Measurements from ENCODE around the gene MDC1. TPM values are rescaled to one million over a fixed set of nuclear protein-coding genes. Genes with fewer than 3 reads are reported as not detected.
A peak's percentile ranks its signal among the peaks of the same experiment; 100 is the strongest.

The MDC1 gene, protein sequence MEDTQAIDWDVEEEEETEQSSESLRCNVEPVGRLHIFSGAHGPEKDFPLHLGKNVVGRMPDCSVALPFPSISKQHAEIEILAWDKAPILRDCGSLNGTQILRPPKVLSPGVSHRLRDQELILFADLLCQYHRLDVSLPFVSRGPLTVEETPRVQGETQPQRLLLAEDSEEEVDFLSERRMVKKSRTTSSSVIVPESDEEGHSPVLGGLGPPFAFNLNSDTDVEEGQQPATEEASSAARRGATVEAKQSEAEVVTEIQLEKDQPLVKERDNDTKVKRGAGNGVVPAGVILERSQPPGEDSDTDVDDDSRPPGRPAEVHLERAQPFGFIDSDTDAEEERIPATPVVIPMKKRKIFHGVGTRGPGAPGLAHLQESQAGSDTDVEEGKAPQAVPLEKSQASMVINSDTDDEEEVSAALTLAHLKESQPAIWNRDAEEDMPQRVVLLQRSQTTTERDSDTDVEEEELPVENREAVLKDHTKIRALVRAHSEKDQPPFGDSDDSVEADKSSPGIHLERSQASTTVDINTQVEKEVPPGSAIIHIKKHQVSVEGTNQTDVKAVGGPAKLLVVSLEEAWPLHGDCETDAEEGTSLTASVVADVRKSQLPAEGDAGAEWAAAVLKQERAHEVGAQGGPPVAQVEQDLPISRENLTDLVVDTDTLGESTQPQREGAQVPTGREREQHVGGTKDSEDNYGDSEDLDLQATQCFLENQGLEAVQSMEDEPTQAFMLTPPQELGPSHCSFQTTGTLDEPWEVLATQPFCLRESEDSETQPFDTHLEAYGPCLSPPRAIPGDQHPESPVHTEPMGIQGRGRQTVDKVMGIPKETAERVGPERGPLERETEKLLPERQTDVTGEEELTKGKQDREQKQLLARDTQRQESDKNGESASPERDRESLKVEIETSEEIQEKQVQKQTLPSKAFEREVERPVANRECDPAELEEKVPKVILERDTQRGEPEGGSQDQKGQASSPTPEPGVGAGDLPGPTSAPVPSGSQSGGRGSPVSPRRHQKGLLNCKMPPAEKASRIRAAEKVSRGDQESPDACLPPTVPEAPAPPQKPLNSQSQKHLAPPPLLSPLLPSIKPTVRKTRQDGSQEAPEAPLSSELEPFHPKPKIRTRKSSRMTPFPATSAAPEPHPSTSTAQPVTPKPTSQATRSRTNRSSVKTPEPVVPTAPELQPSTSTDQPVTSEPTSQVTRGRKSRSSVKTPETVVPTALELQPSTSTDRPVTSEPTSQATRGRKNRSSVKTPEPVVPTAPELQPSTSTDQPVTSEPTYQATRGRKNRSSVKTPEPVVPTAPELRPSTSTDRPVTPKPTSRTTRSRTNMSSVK (N-terminal part only)
- total RNA-seq (2014; rRNA removed; shearing (Covaris generic)): 28.9 and 32.7 TPM in 2 replicates
- 17.2 and 19.7 TPM in 2 replicates for polyA plus RNA-seq (2016; fragmentation: Nextera tagmentation; extraction: Ambion mirVana)
- long read RNA-seq, partial matches to known transcripts: 3 of 5 reads
- long read RNA-seq, other reads (novel, unspliced or antisense): 2 of 5 reads

DNA sequence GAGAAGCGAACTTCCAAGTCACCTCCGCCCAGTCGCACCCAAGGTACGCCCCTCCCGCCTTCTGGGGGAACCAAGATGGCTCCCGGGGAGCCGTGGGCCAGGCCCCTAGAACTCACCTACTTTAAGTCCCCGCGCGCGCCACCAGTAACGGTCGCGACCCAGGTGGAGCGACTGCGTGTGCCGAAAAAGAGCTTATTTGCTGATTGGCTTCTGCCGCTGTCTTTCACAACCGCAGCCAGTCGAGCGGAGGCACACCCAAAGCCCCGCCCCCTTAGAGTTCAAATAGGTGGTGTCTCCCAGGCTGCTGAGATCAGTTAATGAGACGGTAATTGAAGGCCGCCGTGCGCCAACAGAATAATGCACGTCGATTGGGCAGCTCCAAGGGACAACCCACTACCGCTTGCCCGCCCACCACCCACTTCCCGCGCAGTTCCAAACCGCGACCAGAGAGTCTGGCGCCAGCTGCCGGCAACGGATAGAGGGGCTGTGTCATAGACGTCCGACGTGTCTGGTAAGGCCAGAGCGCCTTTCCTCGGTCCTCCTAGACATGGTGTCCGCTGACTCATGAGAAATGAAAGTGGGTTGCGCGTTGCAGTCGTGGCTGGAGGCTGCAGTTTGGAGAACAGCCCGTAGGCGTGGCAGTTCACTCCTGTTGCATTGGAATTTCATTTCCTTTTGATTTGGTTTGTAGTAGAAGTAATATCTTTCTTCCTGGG, at the start of gene MDC1:
Gene MDC1 (minus strand): TSS at position 153 of the 716 bp plus-strand sequence. CDS start 2,106 bp downstream, outside the sequence.
- ATAC-seq: peak; percentile 76
- TF ChIP-seq, protein P1, sequence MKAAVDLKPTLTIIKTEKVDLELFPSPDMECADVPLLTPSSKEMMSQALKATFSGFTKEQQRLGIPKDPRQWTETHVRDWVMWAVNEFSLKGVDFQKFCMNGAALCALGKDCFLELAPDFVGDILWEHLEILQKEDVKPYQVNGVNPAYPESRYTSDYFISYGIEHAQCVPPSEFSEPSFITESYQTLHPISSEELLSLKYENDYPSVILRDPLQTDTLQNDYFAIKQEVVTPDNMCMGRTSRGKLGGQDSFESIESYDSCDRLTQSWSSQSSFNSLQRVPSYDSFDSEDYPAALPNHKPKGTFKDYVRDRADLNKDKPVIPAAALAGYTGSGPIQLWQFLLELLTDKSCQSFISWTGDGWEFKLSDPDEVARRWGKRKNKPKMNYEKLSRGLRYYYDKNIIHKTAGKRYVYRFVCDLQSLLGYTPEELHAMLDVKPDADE (IDR thresholded peaks at IDR 0.05): peak; percentile 80
- TF ChIP-seq ZNF114 (CRISPR knock-in tag; IDR thresholded peaks at IDR 0.05): no peak
- no peak for TF ChIP-seq NANOG (IDR thresholded peaks at IDR 0.05; ENCODE audit: borderline replicate concordance)
- TF ChIP-seq, protein P2, sequence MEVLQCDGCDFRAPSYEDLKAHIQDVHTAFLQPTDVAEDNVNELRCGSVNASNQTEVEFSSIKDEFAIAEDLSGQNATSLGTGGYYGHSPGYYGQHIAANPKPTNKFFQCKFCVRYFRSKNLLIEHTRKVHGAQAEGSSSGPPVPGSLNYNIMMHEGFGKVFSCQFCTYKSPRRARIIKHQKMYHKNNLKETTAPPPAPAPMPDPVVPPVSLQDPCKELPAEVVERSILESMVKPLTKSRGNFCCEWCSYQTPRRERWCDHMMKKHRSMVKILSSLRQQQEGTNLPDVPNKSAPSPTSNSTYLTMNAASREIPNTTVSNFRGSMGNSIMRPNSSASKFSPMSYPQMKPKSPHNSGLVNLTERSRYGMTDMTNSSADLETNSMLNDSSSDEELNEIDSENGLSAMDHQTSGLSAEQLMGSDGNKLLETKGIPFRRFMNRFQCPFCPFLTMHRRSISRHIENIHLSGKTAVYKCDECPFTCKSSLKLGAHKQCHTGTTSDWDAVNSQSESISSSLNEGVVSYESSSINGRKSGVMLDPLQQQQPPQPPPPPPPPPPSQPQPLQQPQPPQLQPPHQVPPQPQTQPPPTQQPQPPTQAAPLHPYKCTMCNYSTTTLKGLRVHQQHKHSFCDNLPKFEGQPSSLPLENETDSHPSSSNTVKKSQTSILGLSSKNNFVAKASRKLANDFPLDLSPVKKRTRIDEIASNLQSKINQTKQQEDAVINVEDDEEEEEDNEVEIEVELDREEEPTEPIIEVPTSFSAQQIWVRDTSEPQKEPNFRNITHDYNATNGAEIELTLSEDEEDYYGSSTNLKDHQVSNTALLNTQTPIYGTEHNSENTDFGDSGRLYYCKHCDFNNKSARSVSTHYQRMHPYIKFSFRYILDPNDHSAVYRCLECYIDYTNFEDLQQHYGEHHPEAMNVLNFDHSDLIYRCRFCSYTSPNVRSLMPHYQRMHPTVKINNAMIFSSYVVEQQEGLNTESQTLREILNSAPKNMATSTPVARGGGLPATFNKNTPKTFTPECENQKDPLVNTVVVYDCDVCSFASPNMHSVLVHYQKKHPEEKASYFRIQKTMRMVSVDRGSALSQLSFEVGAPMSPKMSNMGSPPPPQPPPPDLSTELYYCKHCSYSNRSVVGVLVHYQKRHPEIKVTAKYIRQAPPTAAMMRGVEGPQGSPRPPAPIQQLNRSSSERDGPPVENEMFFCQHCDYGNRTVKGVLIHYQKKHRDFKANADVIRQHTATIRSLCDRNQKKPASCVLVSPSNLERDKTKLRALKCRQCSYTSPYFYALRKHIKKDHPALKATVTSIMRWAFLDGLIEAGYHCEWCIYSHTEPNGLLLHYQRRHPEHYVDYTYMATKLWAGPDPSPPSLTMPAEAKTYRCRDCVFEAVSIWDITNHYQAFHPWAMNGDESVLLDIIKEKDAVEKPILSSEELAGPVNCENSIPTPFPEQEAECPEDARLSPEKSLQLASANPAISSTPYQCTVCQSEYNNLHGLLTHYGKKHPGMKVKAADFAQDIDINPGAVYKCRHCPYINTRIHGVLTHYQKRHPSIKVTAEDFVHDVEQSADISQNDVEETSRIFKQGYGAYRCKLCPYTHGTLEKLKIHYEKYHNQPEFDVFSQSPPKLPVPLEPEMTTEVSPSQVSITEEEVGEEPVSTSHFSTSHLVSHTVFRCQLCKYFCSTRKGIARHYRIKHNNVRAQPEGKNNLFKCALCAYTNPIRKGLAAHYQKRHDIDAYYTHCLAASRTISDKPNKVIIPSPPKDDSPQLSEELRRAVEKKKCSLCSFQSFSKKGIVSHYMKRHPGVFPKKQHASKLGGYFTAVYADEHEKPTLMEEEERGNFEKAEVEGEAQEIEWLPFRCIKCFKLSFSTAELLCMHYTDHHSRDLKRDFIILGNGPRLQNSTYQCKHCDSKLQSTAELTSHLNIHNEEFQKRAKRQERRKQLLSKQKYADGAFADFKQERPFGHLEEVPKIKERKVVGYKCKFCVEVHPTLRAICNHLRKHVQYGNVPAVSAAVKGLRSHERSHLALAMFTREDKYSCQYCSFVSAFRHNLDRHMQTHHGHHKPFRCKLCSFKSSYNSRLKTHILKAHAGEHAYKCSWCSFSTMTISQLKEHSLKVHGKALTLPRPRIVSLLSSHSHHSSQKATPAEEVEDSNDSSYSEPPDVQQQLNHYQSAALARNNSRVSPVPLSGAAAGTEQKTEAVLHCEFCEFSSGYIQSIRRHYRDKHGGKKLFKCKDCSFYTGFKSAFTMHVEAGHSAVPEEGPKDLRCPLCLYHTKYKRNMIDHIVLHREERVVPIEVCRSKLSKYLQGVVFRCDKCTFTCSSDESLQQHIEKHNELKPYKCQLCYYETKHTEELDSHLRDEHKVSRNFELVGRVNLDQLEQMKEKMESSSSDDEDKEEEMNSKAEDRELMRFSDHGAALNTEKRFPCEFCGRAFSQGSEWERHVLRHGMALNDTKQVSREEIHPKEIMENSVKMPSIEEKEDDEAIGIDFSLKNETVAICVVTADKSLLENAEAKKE (CRISPR knock-in tag; IDR thresholded peaks at IDR 0.05): no peak
- TF ChIP-seq CREB1 (CRISPR knock-in tag; IDR thresholded peaks at IDR 0.05; ENCODE audit: low read depth): peak; percentile 85
- TF ChIP-seq EZH2 (IDR thresholded peaks at IDR 0.05; ENCODE audit: low read depth, unreplicated experiment): no peak
- no peak for TF ChIP-seq ZNF331 (CRISPR knock-in tag; IDR thresholded peaks at IDR 0.05; ENCODE audit: low read depth)
- TF ChIP-seq EZH2phosphoT487 (IDR thresholded peaks at IDR 0.05; ENCODE audit: unreplicated experiment): no peak
- TF ChIP-seq, protein P3, sequence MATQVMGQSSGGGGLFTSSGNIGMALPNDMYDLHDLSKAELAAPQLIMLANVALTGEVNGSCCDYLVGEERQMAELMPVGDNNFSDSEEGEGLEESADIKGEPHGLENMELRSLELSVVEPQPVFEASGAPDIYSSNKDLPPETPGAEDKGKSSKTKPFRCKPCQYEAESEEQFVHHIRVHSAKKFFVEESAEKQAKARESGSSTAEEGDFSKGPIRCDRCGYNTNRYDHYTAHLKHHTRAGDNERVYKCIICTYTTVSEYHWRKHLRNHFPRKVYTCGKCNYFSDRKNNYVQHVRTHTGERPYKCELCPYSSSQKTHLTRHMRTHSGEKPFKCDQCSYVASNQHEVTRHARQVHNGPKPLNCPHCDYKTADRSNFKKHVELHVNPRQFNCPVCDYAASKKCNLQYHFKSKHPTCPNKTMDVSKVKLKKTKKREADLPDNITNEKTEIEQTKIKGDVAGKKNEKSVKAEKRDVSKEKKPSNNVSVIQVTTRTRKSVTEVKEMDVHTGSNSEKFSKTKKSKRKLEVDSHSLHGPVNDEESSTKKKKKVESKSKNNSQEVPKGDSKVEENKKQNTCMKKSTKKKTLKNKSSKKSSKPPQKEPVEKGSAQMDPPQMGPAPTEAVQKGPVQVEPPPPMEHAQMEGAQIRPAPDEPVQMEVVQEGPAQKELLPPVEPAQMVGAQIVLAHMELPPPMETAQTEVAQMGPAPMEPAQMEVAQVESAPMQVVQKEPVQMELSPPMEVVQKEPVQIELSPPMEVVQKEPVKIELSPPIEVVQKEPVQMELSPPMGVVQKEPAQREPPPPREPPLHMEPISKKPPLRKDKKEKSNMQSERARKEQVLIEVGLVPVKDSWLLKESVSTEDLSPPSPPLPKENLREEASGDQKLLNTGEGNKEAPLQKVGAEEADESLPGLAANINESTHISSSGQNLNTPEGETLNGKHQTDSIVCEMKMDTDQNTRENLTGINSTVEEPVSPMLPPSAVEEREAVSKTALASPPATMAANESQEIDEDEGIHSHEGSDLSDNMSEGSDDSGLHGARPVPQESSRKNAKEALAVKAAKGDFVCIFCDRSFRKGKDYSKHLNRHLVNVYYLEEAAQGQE (IDR thresholded peaks at IDR 0.05; ENCODE audit: unreplicated experiment): peak; percentile 34
- TF ChIP-seq POLR2AphosphoS5 (IDR thresholded peaks at IDR 0.05; ENCODE audit: low read depth): peak; percentile 94

More for the DNA sequence above, at the start of gene MDC1:
- Histone ChIP-seq H3F3A (replicated peaks; ENCODE audit: low read depth) (peaks cover 15% of the 10 kb centered on the region), H3K36me3 (ENCODE audit: insufficient read depth) (peaks cover 31% of the 10 kb centered on the region), H3K4me1 (ENCODE audit: insufficient read depth) (peaks cover 7% of the 10 kb centered on the region), H3K79me2 (replicated peaks; ENCODE audit: insufficient read depth) (peaks cover 52% of the 10 kb centered on the region), H3K27ac (ENCODE audit: low read depth) (peak within 1 kb of the TSS; percentile 97), H3K9me2 (ENCODE audit: insufficient read depth) (no peaks in the 10 kb centered on the region), H3K4me2 (peak within 1 kb of the TSS; percentile 86), H3K4me3 (peak within 1 kb of the TSS; percentile 55), H2AFZ (peak within 1 kb of the TSS; percentile 23; the same call in 1 of the 2 replicates), H3K27me3 (ENCODE audit: insufficient read depth) (no peaks in the 10 kb centered on the region), H4K20me1 (replicated peaks; ENCODE audit: insufficient read depth) (peaks cover 12% of the 10 kb centered on the region; the same call in 1 of the 2 replicates)
- Mint-ChIP-seq H3K36me3 (ENCODE audit: low read depth) (peaks cover 56% of the 10 kb centered on the region), H3K4me1 (peaks cover 22% of the 10 kb centered on the region), H3K4me3 (peak within 1 kb of the TSS; percentile 100), H3K27ac (peak within 1 kb of the TSS; percentile 100), H3K9me3 (peaks cover 13% of the 10 kb centered on the region; the same call in 2 of the 3 replicates), H3K27me3 (ENCODE audit: insufficient read depth, low read depth, poor library complexity) (peaks cover 31% of the 10 kb centered on the region)
- peak; percentile 100 for DNase-seq (ENCODE audit: low spot score)
